Progenitor cell of endocrine pancreas (in vitro differentiated cells): ENCODE data around the gene MAP3K3. TPM values are rescaled to one million over a fixed set of nuclear protein-coding genes. Genes with fewer than 3 reads are reported as not detected.

Experiments used
- DNase-seq: peaks from one replicate; pipeline ENCODE4 v3.0.0; 2021; ENCODE audit warnings: low spot score; ENCODE audit not compliant: unreplicated experiment
- H3K27ac Mint-ChIP-seq: 2 replicates; pipeline ENCODE4 v1.8.0; 2021; ENCODE audit warnings: mild to moderate bottlenecking, moderate library complexity, mixed read lengths
- H3K27me3 Mint-ChIP-seq: 2 replicates; pipeline ENCODE4 v1.8.0; 2021; ENCODE audit warnings: mixed read lengths
- H3K36me3 Mint-ChIP-seq: 2 replicates; pipeline ENCODE4 v1.8.0; 2022; ENCODE audit warnings: mixed read lengths; ENCODE audit not compliant: insufficient read depth
- H3K4me1 Mint-ChIP-seq: 2 replicates; pipeline ENCODE4 v1.8.0; 2021; ENCODE audit warnings: low read depth, mixed read lengths
- H3K4me3 Mint-ChIP-seq: 2 replicates; pipeline ENCODE4 v1.8.0; 2021; ENCODE audit warnings: low read depth, mild to moderate bottlenecking, moderate library complexity, mixed read lengths
- H3K9me3 Mint-ChIP-seq: 2 replicates; pipeline ENCODE4 v1.8.0; 2021; ENCODE audit warnings: low read depth, mixed read lengths
- total RNA-seq: library from RNA; stranded (reverse); gene quantifications from 2 replicates; pipeline ENCODE4 v1.2.1, GENCODE V29; 2021
- TF ChIP-seq, protein P1 (sequence below): fragments of 200-600 bp; sonication (generic); IDR thresholded peaks from one replicate; pipeline ENCODE4 v1.5.0; 2021; ENCODE audit warnings: antibody characterized with exemption, mild to moderate bottlenecking; ENCODE audit not compliant: unreplicated experiment

The MAP3K3 gene
- total RNA-seq, 1 donor from 2014 or later, result 19.1 TPM

DNA sequence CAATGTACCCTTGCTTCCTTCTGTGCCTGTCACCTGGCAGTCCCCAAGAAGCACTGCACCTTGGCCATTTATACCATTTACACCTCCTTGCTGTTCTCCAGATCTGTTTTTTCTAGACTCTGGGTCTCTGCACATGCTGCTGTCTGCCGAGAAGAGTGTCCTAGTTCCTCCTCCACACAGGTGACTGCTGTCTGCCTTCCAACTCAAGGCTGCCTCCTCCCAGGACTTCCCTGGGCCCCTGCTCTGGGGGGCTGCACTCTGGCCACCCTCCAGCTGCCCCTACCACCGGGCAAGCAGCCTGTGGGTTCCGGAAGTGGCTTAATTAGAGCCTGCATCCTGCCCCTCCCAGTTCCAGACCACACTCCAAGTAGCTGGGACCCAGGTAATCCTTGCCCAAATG, 83.4 kb downstream of the MAP3K3 start:
- no peaks in the 10 kb centered on the region for H3K27me3 Mint-ChIP-seq
- no peak overlapping the region for H3K4me3 Mint-ChIP-seq
- H3K36me3 Mint-ChIP-seq, result peaks cover 14% of the 10 kb centered on the region
- peaks cover 11% of the 10 kb centered on the region for H3K4me1 Mint-ChIP-seq
- peak overlapping the region; percentile 47 for H3K27ac Mint-ChIP-seq
- DNase-seq, result no peak
- no peaks in the 10 kb centered on the region for H3K9me3 Mint-ChIP-seq
- TF ChIP-seq, protein P1, sequence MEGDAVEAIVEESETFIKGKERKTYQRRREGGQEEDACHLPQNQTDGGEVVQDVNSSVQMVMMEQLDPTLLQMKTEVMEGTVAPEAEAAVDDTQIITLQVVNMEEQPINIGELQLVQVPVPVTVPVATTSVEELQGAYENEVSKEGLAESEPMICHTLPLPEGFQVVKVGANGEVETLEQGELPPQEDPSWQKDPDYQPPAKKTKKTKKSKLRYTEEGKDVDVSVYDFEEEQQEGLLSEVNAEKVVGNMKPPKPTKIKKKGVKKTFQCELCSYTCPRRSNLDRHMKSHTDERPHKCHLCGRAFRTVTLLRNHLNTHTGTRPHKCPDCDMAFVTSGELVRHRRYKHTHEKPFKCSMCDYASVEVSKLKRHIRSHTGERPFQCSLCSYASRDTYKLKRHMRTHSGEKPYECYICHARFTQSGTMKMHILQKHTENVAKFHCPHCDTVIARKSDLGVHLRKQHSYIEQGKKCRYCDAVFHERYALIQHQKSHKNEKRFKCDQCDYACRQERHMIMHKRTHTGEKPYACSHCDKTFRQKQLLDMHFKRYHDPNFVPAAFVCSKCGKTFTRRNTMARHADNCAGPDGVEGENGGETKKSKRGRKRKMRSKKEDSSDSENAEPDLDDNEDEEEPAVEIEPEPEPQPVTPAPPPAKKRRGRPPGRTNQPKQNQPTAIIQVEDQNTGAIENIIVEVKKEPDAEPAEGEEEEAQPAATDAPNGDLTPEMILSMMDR, result no peak

DNA sequence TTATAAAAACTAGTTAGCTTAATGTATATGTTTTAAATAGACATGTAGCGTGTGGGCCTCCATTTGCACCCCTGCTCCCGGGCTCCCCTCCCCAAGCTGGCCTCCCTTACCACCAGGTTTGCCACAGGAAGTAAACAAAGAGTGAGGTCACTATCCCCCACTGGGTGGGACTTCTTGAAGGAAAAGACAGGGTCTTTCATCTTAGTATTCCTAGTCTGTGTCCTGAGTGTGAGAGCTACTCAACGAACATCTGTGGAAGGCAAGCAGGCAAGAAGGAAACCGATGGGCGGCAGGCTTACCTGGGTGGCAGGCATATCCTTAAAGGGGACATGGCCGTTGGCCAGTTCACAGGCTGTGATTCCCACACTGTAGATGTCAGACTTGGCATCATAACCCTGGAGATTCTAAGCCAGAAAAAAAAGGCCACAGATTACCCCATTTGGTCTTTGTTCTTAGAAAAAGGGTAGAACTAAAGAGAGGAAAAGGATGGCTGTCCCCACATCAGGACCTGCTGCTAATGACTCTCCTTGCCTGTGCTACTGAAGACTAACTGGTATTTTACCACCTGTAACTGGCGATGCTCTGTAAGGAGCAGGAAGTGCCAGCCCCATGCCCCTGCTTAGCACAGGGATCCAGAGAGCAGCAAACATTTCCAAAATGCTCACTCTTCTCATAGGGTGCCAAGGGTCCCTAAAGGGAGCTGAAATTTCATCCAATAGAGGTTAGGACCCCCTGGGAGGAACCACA, 84.3 kb downstream of the MAP3K3 start:
- TF ChIP-seq, protein P1, result no peak
- Mint-ChIP-seq H3K4me1 (peaks cover 6% of the 10 kb centered on the region), H3K36me3 (peaks cover 14% of the 10 kb centered on the region), H3K9me3 (no peaks in the 10 kb centered on the region), H3K27me3 (no peaks in the 10 kb centered on the region), H3K27ac (no peak overlapping the region), H3K4me3 (no peak overlapping the region)
- no peak for DNase-seq

DNA sequence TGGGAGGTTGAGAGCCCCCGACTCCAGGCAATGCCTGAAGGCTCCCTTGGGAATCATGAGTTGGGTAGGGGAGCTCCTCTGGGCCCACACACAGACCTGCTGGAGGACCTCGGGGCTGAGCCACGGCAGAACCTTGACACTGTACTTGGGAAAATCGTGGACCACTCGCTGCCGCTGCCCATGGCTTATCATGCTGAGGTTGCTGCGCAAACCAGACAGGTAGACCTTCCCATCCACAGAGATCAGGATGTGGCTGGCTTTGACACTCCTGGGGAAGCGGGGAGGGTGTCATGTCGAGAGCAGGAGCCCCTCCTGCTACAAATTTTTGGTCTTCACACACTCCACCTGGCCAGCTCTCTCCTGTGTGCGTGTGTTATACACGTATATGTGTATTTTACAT, 84.9 kb downstream of the MAP3K3 start:
- Mint-ChIP-seq H3K9me3 (no peaks in the 10 kb centered on the region), H3K27me3 (no peaks in the 10 kb centered on the region), H3K4me1 (peaks cover 6% of the 10 kb centered on the region), H3K27ac (no peak overlapping the region), H3K36me3 (peaks cover 14% of the 10 kb centered on the region), H3K4me3 (no peak overlapping the region)
- TF ChIP-seq, protein P1, result no peak
- DNase-seq, result no peak

DNA sequence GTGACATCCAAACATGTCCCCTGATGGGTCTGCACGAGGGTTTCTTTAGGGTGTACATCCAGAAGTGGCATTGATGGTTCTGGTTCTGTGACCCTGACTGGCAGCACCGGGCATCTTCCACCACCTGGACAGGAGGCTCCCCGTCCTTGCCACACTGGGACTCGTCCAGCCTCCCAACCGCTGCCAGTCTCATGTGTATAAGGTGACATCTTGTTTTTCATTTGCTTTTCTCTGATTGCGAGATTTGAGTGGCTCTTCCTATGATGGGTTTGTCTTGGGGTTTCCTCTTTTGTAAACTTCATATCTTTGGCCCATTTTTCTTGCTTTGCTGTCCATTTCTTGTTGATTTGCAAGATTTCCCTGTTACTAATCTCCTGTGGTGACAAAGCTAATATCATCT, 86.9 kb downstream of the MAP3K3 start:
- Mint-ChIP-seq H3K9me3 (no peaks in the 10 kb centered on the region), H3K36me3 (peaks cover 13% of the 10 kb centered on the region), H3K4me1 (no peaks in the 10 kb centered on the region), H3K27me3 (no peaks in the 10 kb centered on the region), H3K4me3 (no peak overlapping the region), H3K27ac (no peak overlapping the region)
- no peak for DNase-seq
- TF ChIP-seq, protein P1, result no peak

DNA sequence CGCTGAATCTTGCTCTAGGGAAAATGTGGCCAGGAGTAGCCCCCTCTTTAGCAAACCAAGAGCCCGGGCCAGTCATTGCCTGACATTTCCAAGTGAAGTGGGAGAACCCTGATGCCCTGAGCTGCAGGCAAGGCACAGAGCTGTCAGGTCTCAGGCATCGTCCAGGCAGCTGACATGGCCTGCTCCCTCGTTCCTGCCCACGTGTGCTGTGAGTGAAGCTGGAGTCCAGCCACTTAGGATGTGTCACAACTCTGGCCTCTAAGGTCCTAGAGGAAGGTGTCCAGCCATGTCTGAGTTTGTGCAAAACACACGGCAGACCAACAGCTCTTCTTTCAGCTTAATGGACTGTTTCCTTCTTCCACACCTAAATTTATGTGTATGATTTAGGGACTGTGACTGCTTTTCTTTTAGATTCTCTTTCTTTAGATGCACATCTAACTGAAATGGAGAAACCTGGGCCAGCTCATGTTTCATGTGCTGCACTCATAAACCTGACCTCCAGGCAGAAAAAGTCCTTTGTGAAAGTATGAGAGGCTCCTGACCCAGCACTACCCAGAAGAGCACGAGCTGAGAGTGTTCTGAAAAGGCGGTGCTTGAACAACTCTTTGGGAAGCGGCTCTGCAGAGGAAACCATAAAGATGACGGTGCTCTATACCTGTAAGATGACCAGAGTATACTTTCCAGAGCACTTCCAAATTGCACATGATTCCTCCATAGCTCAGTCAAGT, 92.5 kb downstream of the MAP3K3 start:
- H3K9me3 Mint-ChIP-seq, result no peaks in the 10 kb centered on the region
- TF ChIP-seq, protein P1, result no peak
- peaks cover 3% of the 10 kb centered on the region for H3K36me3 Mint-ChIP-seq
- no peaks in the 10 kb centered on the region for H3K27me3 Mint-ChIP-seq
- H3K4me1 Mint-ChIP-seq, result peaks cover 2% of the 10 kb centered on the region
- H3K27ac Mint-ChIP-seq, result no peak overlapping the region
- no peak for DNase-seq
- no peak overlapping the region for H3K4me3 Mint-ChIP-seq
